GM12872 (cell line): Measurements from ENCODE around the gene IGFL4.

Experiments used
- TF ChIP-seq, protein P1 (sequence below): IDR thresholded peaks from 3 replicates; pipeline ENCODE4 v1.5.1; 2011; ENCODE audit warnings: low read depth, mild to moderate bottlenecking, low read length, moderate library complexity; ENCODE audit not compliant: insufficient read depth

IGFL4 gene

DNA sequence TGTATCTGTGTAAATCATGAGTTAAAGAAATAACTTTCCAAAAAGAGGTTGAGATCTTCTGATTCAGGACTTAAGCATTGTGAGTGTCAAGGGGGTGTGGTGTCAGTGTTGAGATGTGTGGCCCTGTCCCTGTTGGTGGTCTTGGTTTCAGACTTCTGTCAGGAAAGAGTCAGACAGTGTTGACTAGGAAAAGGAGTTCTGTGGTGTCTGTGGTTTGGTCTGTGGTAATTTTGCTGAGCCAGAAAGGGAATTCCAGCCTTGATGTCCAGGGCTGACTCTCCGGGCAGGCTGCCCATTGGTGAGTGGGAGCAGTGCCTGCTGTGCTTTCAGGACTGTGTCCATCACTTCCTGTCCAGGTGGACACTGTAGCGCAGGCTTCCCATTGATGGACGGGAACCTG lies 39.8 kb upstream of the IGFL4 start:
- TF ChIP-seq, protein P1, sequence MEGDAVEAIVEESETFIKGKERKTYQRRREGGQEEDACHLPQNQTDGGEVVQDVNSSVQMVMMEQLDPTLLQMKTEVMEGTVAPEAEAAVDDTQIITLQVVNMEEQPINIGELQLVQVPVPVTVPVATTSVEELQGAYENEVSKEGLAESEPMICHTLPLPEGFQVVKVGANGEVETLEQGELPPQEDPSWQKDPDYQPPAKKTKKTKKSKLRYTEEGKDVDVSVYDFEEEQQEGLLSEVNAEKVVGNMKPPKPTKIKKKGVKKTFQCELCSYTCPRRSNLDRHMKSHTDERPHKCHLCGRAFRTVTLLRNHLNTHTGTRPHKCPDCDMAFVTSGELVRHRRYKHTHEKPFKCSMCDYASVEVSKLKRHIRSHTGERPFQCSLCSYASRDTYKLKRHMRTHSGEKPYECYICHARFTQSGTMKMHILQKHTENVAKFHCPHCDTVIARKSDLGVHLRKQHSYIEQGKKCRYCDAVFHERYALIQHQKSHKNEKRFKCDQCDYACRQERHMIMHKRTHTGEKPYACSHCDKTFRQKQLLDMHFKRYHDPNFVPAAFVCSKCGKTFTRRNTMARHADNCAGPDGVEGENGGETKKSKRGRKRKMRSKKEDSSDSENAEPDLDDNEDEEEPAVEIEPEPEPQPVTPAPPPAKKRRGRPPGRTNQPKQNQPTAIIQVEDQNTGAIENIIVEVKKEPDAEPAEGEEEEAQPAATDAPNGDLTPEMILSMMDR: no peak

DNA sequence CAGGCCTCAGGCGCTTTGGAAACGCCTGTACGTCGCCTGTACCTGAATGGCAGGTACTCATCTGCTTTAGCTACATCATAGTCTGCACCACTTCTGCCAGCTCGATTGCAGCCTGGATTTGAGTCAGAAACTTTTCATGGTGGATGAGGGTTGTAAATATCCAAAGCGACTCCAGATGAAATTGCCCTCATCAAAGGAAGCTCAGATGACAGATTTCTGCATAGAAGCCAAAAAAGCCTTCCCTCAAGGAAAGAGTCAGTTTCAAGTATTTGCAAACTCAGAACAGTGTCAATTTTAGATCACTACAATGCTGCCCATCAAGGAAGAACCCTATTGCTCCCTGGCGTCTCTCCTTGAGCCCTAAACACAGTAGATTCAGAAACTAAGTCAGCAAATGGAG lies 38.8 kb upstream of the IGFL4 start:
- TF ChIP-seq, protein P1: no peak

DNA sequence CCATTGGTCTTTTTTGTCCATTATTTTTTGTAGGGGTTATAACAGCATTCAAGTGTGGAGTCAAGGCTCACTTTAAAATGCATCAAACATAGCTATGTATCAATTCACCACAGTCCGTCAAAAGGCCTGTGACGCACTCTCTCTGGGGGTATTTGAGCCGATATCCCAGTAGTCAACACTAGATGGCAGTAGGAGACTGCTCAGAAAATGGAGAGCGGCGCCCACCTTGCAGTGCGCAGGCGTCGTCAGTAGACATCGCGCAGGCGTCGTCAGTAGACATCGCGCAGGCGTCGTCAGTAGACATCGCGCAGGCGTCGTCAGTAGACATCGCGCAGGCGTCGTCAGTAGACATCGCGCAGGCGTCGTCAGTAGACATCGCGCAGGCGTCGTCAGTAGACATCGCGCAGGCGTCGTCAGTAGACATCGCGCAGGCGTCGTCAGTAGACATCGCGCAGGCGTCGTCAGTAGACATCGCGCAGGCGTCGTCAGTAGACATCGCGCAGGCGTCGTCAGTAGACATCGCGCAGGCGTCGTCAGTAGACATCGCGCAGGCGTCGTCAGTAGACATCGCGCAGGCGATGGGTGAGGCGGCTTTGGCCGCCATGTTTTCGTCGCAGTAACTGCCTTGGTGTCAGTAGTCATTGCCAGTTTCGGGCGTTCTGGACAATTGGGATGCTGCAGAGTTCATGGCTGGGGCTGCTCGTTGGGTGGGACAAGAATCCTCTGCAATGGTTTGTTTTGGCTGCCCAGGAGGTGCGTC lies 38.0 kb upstream of the IGFL4 start:
- TF ChIP-seq, protein P1: peak; percentile 59

DNA sequence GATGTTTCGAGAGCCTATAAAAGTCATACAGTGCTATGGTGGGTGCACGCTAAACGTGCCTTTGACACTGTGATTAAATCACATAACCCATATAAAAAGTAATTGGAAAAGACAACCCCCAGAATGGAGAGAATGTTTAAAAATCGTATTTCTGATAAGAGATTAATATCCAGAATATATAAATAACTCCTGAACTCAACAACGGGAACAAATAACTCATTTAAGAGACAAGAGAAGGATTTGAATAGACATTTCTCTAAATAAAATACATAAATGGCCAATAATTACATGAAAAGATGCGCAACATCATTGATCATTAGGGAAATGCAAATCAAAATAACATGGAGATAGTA lies 37.0 kb upstream of the IGFL4 start:
- TF ChIP-seq, protein P1: no peak

DNA sequence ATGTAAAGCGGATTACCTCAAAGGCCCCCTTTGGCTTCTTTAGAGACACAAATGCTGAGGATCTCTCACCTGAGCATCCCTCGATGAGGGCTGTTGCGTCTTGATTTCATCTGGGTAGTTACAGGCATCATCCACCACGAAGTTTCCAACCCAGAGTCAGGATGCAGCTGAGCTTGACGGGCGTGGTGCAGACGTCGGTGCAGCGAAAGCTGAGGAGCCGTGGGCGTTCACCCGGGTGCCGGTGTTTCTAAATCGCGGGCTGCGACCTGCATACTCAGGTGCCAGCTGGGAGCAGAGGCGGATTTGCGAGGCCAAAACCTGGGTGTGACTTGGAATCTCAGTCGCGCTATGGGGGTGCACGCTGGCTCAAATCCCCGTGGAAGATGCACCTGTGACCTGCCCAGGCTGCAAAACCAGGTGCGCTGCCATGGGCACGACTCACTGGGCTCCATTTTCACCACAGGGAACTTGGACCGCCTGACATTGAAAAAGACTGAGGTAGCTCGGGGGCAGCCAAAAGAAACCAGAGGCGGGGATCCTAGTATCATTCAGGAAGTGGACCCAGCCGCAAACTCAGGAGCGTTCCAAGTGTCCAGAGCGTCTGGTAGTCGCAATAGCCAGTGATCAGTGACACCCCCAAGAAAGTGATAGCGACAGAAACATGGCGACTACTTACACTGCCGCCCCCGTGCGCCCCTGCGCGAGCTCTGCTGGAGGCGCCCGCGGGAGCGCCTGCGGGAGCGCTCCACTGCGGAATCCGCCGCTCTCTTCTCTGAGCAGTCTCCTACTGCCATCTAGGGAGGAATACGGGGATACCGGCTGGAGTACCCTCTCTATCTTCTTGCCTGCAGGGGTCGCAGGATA lies 36.4 kb upstream of the IGFL4 start:
- TF ChIP-seq, protein P1: peak; percentile 69

DNA sequence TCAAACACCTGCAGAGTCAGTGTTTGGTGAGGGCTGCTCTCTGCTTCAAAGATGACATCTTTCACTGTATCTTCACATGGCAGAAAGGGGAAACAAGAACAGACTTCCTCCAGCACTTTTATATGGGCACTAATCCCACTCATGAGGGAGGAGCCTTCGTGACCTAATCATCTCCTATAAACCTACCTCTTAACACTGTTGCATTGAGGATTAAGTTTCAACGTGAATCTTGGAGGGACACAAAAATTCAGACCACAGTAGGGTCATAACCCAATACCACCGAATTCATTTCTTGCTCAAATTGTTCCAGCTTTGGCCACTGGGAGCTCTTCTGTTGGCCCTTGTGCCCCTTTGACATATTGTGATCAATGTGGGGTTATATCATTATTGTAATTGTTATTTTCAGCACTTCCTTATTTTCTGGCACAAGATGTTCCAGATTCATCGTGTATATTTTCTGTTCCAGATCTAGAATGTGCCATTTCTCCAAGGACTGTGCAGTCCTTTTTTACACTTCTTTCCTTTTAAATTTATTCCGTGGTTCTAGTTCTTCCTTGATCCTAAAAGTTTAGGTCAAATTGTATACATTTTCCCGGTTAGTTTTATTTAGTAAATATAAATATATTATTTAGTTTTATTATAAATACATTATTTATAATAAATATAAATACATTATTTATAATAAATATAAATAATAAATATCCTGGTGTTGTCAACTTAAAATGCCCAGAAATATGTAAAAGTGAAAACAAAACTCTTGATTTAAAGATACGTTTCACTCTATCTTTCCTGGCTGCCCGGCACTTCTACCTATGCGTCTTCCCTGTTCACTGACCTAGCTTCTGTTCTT lies 35.5 kb upstream of the IGFL4 start:
- TF ChIP-seq, protein P1: no peak

DNA sequence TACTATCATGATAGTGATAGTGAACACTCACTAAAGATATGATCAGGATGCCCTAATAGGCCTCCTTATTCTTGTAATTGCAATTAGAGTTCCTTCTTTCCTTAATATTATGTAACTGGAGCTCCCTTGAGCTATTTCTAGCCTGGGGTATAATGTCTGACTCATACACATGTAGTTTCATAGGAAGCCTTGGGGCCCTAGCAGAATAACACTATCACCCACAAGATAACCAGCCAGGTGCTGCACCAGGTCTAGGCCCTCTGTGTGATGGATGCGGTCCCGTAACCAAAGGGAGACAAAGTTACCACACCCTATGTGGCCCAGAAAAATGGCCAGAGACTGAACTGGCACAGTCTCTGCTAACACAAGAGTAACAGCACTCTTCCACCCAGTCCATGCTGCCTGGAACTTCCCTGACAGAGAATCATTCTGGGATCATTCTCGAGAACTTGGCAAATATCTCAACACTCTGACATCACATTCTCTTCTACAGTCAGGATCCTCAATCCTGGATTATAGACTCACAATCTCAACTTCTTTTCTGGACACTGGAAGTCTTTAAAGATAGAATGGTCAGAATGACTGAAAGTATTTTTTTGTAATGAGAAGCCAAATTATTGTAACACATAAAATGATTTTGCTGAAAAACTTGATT lies 32.6 kb upstream of the IGFL4 start:
- TF ChIP-seq, protein P1: no peak
